KMS-11 (cell line): Measurements from ENCODE around the gene DMBX1.

Experiments used
- H2AFZ ChIP-seq: fragments of 200-600 bp; sonication (generic); 2 replicates; pipeline ENCODE4 v1.6.1; 2016; ENCODE audit warnings: antibody characterized with exemption, mixed run types, low read depth
- H3K27ac ChIP-seq: fragments of 200-600 bp; sonication (generic); 2 replicates; pipeline ENCODE4 v1.6.1; 2016; ENCODE audit warnings: mild to moderate bottlenecking, mixed run types
- H3K27me3 ChIP-seq: fragments of 200-600 bp; sonication (generic); 2 replicates; pipeline ENCODE4 v1.6.1; 2017; ENCODE audit warnings: mild to moderate bottlenecking, low read depth, mixed run types, moderate library complexity; ENCODE audit not compliant: insufficient read depth
- H3K36me3 ChIP-seq: fragments of 200-600 bp; sonication (generic); 2 replicates; pipeline ENCODE4 v1.6.1; 2017; ENCODE audit warnings: mild to moderate bottlenecking, mixed run types; ENCODE audit not compliant: insufficient read depth
- H3K4me1 ChIP-seq: fragments of 200-600 bp; sonication (generic); 2 replicates; pipeline ENCODE4 v1.6.1; 2016; ENCODE audit warnings: mild to moderate bottlenecking, low read depth, mixed run types; ENCODE audit not compliant: poor library complexity, severe bottlenecking
- H3K4me2 ChIP-seq: fragments of 200-600 bp; sonication (generic); 2 replicates; pipeline ENCODE4 v1.7.0; 2016; ENCODE audit warnings: mild to moderate bottlenecking, mixed run types
- H3K4me3 ChIP-seq: fragments of 200-600 bp; sonication (generic); IDR thresholded peaks from 2 replicates; pipeline ENCODE4 v1.6.1; 2017; ENCODE audit warnings: low read depth, low read length, mixed read lengths; ENCODE audit not compliant: insufficient read depth
- H3K79me2 ChIP-seq: fragments of 200-600 bp; sonication (generic); 2 replicates; pipeline ENCODE4 v1.6.1; 2016; ENCODE audit warnings: low read depth, mixed run types; ENCODE audit not compliant: insufficient read depth
- H3K9ac ChIP-seq: fragments of 200-600 bp; sonication (generic); 2 replicates; pipeline ENCODE4 v1.6.1; 2016; ENCODE audit warnings: mild to moderate bottlenecking, mixed run types
- H4K20me1 ChIP-seq: fragments of 200-600 bp; sonication (generic); 2 replicates; pipeline ENCODE4 v1.6.1; 2016; ENCODE audit warnings: mild to moderate bottlenecking, mixed run types; ENCODE audit not compliant: insufficient read depth
- TF ChIP-seq, protein P1 (sequence below): fragments of 200-600 bp; sonication (generic); conservative IDR thresholded peaks from 2 replicates; pipeline ENCODE4 v1.6.1; 2017; ENCODE audit warnings: low read depth, mild to moderate bottlenecking, antibody characterized with exemption, low read length, moderate library complexity, mixed read lengths

DMBX1 gene

DNA sequence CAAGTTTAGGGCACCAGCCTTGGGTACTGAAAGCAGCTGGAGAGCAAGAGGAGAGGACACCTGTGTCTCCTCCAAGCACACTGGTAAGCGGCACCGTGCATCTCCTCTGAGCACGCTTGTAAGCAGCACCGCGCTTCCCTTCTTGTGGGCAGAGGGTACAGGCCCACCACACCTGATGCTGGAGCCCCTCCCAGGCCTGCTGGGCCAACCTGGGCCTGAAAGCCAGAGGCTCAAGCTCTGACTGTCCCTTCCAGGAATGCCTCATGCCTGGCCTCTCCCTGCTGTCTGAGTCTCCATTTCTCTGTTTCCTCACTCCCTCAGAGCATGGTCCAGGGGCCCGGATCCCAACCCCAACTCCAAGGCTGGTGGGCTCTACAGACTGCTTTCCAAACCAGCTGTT is 25.9 kb downstream of the DMBX1 start:
- H3K79me2 ChIP-seq: no peaks in the 10 kb centered on the region
- no peak overlapping the region for H3K9ac ChIP-seq
- TF ChIP-seq, protein P1, sequence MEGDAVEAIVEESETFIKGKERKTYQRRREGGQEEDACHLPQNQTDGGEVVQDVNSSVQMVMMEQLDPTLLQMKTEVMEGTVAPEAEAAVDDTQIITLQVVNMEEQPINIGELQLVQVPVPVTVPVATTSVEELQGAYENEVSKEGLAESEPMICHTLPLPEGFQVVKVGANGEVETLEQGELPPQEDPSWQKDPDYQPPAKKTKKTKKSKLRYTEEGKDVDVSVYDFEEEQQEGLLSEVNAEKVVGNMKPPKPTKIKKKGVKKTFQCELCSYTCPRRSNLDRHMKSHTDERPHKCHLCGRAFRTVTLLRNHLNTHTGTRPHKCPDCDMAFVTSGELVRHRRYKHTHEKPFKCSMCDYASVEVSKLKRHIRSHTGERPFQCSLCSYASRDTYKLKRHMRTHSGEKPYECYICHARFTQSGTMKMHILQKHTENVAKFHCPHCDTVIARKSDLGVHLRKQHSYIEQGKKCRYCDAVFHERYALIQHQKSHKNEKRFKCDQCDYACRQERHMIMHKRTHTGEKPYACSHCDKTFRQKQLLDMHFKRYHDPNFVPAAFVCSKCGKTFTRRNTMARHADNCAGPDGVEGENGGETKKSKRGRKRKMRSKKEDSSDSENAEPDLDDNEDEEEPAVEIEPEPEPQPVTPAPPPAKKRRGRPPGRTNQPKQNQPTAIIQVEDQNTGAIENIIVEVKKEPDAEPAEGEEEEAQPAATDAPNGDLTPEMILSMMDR: no peak
- H3K36me3 ChIP-seq: no peaks in the 10 kb centered on the region
- H3K27ac ChIP-seq: no peak overlapping the region
- H3K27me3 ChIP-seq: no peaks in the 10 kb centered on the region
- H3K4me1 ChIP-seq: no peaks in the 10 kb centered on the region
- H3K4me3 ChIP-seq: no peak overlapping the region
- H2AFZ ChIP-seq: no peak overlapping the region
- no peak overlapping the region for H3K4me2 ChIP-seq
- no peaks in the 10 kb centered on the region for H4K20me1 ChIP-seq

DNA sequence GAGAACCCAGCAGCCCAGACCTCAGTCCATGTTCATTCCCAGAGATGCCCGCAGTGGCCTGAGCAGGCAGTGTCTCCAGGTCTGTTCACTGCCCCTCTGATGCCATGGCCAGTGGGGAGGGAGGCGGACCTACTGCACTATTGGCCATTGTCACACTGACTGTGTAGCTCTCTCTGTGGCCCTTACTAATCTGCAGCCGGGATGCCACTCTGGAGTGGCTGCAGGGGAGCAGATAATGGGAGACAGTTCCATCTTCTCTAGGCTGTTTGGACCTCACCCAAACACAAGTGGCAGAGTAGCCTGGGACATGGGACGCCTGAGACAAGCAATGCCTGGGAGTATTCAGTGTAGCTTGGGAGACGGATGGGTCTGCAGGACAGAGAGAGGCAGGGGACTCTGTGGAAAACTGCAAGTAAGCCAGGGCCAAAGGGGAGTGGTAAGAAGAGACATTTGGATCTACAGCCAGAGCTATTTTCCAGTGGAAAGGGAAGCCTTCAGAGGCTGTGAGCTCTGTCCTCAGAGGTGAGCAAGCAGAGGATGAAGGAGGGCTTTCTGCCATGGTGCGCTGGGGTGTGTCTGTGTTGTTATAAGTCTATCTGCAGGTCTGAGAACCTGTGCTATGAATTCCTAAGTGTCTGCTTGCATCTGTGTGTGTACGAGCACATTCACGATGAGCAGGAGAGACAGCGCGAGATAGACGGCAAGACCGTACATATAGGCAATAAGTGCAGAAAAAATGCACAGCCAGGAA is 26.7 kb downstream of the DMBX1 start:
- no peaks in the 10 kb centered on the region for H4K20me1 ChIP-seq
- TF ChIP-seq, protein P1: no peak
- no peaks in the 10 kb centered on the region for H3K79me2 ChIP-seq
- no peak overlapping the region for H3K4me3 ChIP-seq
- no peak overlapping the region for H3K9ac ChIP-seq
- H3K4me1 ChIP-seq: no peaks in the 10 kb centered on the region
- H3K27ac ChIP-seq: no peak overlapping the region
- no peaks in the 10 kb centered on the region for H3K27me3 ChIP-seq
- H3K36me3 ChIP-seq: no peaks in the 10 kb centered on the region
- no peak overlapping the region for H3K4me2 ChIP-seq
- no peak overlapping the region for H2AFZ ChIP-seq

DNA sequence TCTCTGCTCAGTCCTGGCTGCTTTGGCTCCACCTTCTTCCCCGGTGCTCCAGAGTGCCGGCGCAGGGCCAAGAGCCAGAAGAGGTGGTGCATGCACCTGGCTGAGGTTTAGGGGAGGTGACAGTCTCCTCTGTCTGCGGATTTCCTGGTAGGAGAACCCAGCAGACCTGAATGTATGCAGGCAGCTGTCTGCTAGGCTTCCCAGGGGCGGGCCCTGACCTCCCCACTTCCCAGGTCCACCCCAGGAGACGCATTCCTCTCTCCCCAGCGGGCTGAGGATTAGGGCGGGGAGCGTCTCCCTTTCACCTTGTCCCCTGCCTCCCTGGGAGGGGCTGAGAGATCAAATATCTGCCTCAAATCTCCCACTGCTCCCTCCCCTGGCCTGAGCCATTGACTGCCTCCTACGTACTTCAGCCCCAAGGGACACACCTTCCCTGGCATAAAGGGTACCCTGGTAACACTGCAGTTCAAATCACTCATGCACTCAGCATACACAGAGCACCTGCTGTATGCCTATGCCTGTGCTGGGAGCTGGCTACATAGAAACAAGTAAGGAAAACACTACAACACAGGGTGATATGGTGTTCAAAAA is 27.5 kb downstream of the DMBX1 start:
- no peak overlapping the region for H2AFZ ChIP-seq

DNA sequence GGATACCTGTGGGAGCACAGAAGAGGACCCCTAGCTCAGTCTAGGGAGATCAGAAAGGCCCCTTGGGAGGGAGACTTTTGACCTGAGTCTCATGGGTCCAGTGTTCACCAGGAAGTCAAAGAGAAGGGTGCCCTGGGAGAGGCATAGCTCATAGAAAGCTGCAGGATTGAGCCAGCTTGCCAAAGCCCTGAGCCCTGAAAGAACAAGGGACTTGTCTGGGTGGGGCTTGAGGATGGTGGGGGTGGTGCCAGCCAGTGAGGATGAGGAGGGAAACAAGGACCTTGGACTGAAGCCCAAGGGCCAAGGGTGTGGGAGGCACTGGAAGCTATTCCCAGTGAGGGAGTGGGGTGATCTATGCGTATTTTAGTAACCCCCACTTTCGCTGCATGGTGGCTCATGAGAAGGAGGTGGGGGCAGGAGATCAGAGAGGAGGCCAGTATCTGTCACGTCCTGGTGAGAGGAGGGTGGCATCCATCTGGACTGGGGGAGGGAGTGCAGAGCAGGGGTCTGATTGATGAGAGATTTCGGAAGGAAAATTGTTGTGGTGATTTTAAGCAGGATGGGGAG is 28.4 kb downstream of the DMBX1 start:
- H3K79me2 ChIP-seq: no peaks in the 10 kb centered on the region
- no peak overlapping the region for H3K27ac ChIP-seq
- no peak overlapping the region for H3K4me2 ChIP-seq
- H3K9ac ChIP-seq: no peak overlapping the region
- TF ChIP-seq, protein P1: no peak
- no peaks in the 10 kb centered on the region for H4K20me1 ChIP-seq
- H3K4me3 ChIP-seq: no peak overlapping the region
- no peaks in the 10 kb centered on the region for H3K4me1 ChIP-seq
- no peaks in the 10 kb centered on the region for H3K36me3 ChIP-seq
- no peaks in the 10 kb centered on the region for H3K27me3 ChIP-seq
- no peak overlapping the region for H2AFZ ChIP-seq

More for the DNA sequence above, 27.5 kb downstream of the DMBX1 start:
- Histone ChIP-seq H3K9ac (no peak overlapping the region), H3K36me3 (no peaks in the 10 kb centered on the region), H4K20me1 (no peaks in the 10 kb centered on the region), H3K79me2 (no peaks in the 10 kb centered on the region), H3K27ac (no peak overlapping the region), H3K4me3 (no peak overlapping the region), H3K4me2 (no peak overlapping the region), H3K27me3 (no peaks in the 10 kb centered on the region), H3K4me1 (no peaks in the 10 kb centered on the region)
- TF ChIP-seq, protein P1: no peak
